Measurements from ENCODE around the gene RAB29. TPM values are rescaled to one million over a fixed set of nuclear protein-coding genes. Genes with fewer than 3 reads are reported as not detected.

RAB29 gene
- total and polyA plus RNA-seq, 11 donors = 6.5 to 26.0 (median 15.1) TPM

- ATAC-seq (no peak), DNase-seq (no peak)
- Histone ChIP-seq H3K27ac (peak overlapping the region in 4 of 12 donors; percentile 8 to 44 (median 22)), H3K36me3 (peaks cover 2 to 47% (median 24%) of the 10 kb centered on the region in 9 donors), H3K4me3 (peak overlapping the region in 4 of 12 donors; percentile 10 to 69 (median 29)), H3K9me3 (no peaks in the 10 kb centered on the region), H3K27me3 (no peaks in the 10 kb centered on the region), H3K4me1 (peaks cover 0 to 91% (median 52%) of the 10 kb centered on the region in 12 donors)
- no peak for TF ChIP-seq POLR2A (IDR thresholded peaks at IDR 0.05)
- TF ChIP-seq, protein P1, sequence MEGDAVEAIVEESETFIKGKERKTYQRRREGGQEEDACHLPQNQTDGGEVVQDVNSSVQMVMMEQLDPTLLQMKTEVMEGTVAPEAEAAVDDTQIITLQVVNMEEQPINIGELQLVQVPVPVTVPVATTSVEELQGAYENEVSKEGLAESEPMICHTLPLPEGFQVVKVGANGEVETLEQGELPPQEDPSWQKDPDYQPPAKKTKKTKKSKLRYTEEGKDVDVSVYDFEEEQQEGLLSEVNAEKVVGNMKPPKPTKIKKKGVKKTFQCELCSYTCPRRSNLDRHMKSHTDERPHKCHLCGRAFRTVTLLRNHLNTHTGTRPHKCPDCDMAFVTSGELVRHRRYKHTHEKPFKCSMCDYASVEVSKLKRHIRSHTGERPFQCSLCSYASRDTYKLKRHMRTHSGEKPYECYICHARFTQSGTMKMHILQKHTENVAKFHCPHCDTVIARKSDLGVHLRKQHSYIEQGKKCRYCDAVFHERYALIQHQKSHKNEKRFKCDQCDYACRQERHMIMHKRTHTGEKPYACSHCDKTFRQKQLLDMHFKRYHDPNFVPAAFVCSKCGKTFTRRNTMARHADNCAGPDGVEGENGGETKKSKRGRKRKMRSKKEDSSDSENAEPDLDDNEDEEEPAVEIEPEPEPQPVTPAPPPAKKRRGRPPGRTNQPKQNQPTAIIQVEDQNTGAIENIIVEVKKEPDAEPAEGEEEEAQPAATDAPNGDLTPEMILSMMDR (IDR thresholded peaks at IDR 0.05) = no peak
- 49 to 63% (median 51%) methylated on average over 3 to 4 of the region's 4 CpGs for WGBS, 4 donors
- intact Hi-C loops (cut with DNase I) = no loop called here
These were observed 28.7 kb upstream of the RAB29 start for GRCh38 chr1:205803986-205804385.

DNA sequence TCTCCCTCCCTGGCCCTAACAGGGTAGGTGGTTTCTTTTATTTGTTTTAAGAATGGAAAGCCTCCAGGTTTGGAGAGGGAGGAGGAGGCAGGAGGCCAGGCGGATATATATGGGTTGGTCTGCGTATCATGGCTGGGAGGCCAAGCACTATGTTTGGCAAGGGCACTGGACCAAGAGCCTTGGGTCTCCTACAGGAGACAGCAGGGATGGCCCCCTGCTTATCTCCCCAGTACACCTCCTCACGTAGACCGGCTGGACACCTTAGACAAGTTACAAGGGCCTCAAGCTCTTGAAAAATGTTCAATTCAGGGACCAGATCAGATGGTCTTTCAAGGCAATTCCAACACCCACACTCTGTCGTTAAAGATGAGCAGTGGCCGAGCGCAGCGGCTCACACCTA lies 26.8 kb upstream of the RAB29 start:
- H3K4me3 ChIP-seq = peak overlapping the region in 1 of 12 donors; percentile 11

DNA sequence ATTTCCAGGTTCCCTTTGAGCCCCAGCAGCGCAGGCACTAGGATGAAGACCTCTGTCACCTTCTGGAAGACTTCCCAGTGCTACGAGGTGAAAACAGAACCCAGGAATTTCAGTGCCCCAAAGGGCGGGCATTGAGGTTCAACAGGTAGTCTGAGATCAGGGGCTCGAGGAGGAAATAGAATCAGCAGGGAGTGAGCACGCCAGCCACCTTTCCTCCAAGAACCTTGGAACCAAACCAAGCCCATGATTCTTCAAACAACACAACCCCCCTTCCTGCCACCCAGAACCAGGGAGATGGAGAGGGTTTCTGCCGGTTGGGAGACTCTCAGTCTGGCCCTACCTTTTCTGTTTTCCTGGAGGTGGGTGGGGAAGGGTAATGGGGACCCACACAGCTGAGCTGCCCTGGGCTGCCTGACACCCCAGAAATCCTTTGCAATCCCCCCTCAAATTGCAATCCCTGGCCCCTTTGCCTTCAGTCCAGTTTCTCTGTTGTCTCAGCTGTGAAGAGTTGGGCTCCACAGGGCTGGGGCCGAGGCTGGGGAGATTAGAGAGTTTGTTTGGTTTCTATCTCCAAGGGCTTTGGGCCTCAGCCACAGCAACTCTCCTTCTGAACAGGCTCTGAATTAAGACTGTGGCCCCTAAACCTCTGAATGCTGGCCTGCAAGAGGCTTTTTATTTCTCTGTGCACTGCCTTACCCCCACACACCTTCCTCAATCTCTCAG lies 25.9 kb upstream of the RAB29 start:
- DNase-seq = no peak
- TF ChIP-seq, protein P1 (IDR thresholded peaks at IDR 0.05) = no peak
- TF ChIP-seq POLR2A (IDR thresholded peaks at IDR 0.05) = no peak
- Histone ChIP-seq H3K27me3 (no peaks in the 10 kb centered on the region), H3K36me3 (peaks cover 2 to 64% (median 48%) of the 10 kb centered on the region in 9 donors), H3K9me3 (no peaks in the 10 kb centered on the region), H3K27ac (peak overlapping the region in 11 of 12 donors; percentile 32 to 67 (median 54)), H3K4me3 (peak overlapping the region in 1 of 12 donors; percentile 16), H3K4me1 (peaks cover 0 to 79% (median 39%) of the 10 kb centered on the region in 12 donors)
- intact Hi-C loops (cut with DNase I) = no loop called here
- 39 to 67% (median 54%) methylated on average over 7 of the region's 7 CpGs for WGBS, 4 donors
- peak in 3 of 4 donors; percentile 23 to 50 (median 46) for ATAC-seq

More for the DNA sequence above, 26.8 kb upstream of the RAB29 start:
- ATAC-seq (peak in 3 of 4 donors; percentile 37 to 69 (median 57)), DNase-seq (peak in 1 of 5 donors; percentile 46)
- TF ChIP-seq POLR2A (IDR thresholded peaks at IDR 0.05) = no peak
- TF ChIP-seq, protein P1 (IDR thresholded peaks at IDR 0.05) = no peak
- intact Hi-C loops (cut with DNase I) = no loop called here
- Histone ChIP-seq H3K36me3 (peaks cover 2 to 61% (median 39%) of the 10 kb centered on the region in 9 donors), H3K27me3 (no peaks in the 10 kb centered on the region), H3K9me3 (no peaks in the 10 kb centered on the region), H3K4me1 (peaks cover 0 to 88% (median 47%) of the 10 kb centered on the region in 12 donors), H3K27ac (peak overlapping the region in 9 of 12 donors; percentile 3 to 67 (median 54))
- 71 to 79% (median 73%) methylated on average over 6 to 8 of the region's 8 CpGs for WGBS, 4 donors

DNA sequence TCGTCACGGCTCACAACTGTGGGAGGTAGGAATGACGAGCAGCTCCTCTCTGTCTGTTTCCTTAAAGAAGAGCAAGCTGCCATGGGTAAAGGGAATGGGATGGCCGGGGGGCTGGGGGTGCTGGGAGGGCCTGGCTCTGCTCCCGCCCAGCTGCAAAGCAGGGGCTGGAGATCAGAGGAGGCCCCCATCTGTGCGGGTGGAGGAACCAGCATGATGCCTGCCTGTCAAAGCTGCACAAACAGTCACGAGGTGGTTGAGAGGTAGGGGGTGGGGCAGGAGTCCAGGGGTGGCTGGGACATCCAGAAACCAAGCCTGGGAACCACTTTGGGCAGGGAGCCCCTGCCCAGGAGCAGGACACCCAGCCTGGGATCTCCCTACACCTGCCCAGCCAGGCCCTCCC lies 25.1 kb upstream of the RAB29 start:
- Histone ChIP-seq H3K4me3 (no peak overlapping the region), H3K9me3 (no peaks in the 10 kb centered on the region), H3K27me3 (no peaks in the 10 kb centered on the region), H3K4me1 (peaks cover 0 to 72% (median 32%) of the 10 kb centered on the region in 12 donors), H3K36me3 (peaks cover 2 to 64% (median 55%) of the 10 kb centered on the region in 9 donors), H3K27ac (peak overlapping the region in 9 of 12 donors; percentile 13 to 67 (median 58))
- TF ChIP-seq, protein P1 (IDR thresholded peaks at IDR 0.05) = no peak
- TF ChIP-seq POLR2A (IDR thresholded peaks at IDR 0.05) = no peak
- intact Hi-C loops (cut with DNase I) = no loop called here
- 49 to 71% (median 61%) methylated on average over 7 of the region's 7 CpGs for WGBS, 4 donors
- peak in 3 of 4 donors; percentile 19 to 51 (median 19) for ATAC-seq
- peak in 1 of 5 donors; percentile 43 for DNase-seq

Data from heart left ventricle (tissue), 16 donors.